Hepatic stellate cell (primary cell): ENCODE results near the gene CFAP74.

Source experiments
- DNase-seq: peaks from one replicate; pipeline ENCODE4 v3.0.0; 2011; ENCODE audit warnings: low spot score

The CFAP74 gene

DNA sequence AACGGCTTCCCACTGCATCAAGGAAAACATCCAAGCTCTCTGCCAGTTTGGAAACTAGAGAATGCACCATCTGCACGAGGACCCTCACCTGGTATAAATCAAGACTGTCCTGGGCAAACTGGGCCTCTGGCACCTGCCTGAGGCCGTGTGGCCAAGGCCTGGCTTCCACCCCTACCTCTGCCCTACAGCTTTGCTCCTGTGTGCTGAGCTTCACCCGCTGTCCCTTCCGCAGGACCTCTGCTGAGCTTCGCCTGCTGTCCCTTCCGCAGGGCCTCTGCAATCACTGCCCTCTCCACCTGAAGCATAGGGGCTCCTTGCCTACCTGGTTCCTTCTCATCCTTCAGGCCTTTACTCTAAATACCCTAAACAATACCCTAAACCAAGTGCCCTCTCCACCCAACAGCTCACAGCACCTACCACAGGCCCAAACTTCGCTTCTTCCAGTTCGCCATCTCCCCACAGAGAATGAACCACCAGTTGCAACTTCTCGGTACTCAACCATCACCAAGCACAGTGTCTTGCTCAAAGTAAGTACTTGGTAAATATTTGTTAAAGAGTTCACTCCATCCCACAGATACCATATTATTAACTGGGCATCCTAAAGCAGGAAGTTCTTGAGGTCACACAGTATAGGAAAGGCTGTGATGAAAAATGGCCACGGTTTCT is 131.1 kb downstream of the CFAP74 start:
- DNase-seq, result no peak
